SIG-M5 treated with dmso at 0.1 percent for 504 hours (cell line): ENCODE measurements around the gene PPFIA2.

Experiments
- DNase-seq: peaks from one replicate; lab custom pipeline; 2025; ENCODE audit not compliant: unreplicated experiment; lab: John Stamatoyannopoulos, UW

The PPFIA2 gene

GRCh38 chr12:81564237-81564636 is 194.9 kb downstream of the PPFIA2 start:
- no peak for DNase-seq

GRCh38 chr12:81558031-81558430 is 201.1 kb downstream of the PPFIA2 start:
- DNase-seq, result no peak

- no peak for DNase-seq
Observed at GRCh38 chr12:81546811-81547210, 212.3 kb downstream of the PPFIA2 start.

- DNase-seq, result no peak
Observed at GRCh38 chr12:81543621-81544139, 215.5 kb downstream of the PPFIA2 start.

GRCh38 chr12:81542065-81543010 is 216.8 kb downstream of the PPFIA2 start:
- no peak for DNase-seq

- no peak for DNase-seq
Observed at GRCh38 chr12:81541121-81541520, 218.0 kb downstream of the PPFIA2 start.

GRCh38 chr12:81539279-81539678 is 219.9 kb downstream of the PPFIA2 start:
- no peak for DNase-seq

- no peak for DNase-seq
Observed at GRCh38 chr12:81533054-81533453, 226.1 kb downstream of the PPFIA2 start.

- no peak for DNase-seq
Observed at GRCh38 chr12:81530352-81530751, 228.8 kb downstream of the PPFIA2 start.

- DNase-seq, result no peak
Observed at GRCh38 chr12:81520064-81520945, 238.8 kb downstream of the PPFIA2 start.

GRCh38 chr12:81518638-81519037 is 240.5 kb downstream of the PPFIA2 start:
- peak; percentile 10 for DNase-seq

GRCh38 chr12:81517296-81517695 is 241.9 kb downstream of the PPFIA2 start:
- no peak for DNase-seq

- no peak for DNase-seq
Observed at GRCh38 chr12:81502912-81503695, 256.0 kb downstream of the PPFIA2 start.

GRCh38 chr12:81500788-81501187 is 258.4 kb downstream of the PPFIA2 start:
- DNase-seq, result no peak

GRCh38 chr12:81499809-81500208 is 259.3 kb downstream of the PPFIA2 start:
- no peak for DNase-seq

- no peak for DNase-seq
Observed at GRCh38 chr12:81492131-81492720, 266.9 kb downstream of the PPFIA2 start.

- DNase-seq, result no peak
Observed at GRCh38 chr12:81472934-81473333, 286.2 kb downstream of the PPFIA2 start.

- DNase-seq, result no peak
Observed at GRCh38 chr12:81470923-81471322, 288.2 kb downstream of the PPFIA2 start.

- no peak for DNase-seq
Observed at GRCh38 chr12:81468206-81468605, 290.9 kb downstream of the PPFIA2 start.

GRCh38 chr12:81465876-81466275 is 293.3 kb downstream of the PPFIA2 start:
- DNase-seq, result no peak
